IPS-NIHi11 (cell line): Measurements from ENCODE around the gene COX7A1.
A peak's percentile ranks its signal among the peaks of the same experiment; 100 is the strongest.
"Not testable (repeated sequence)": the region's sequence is repeated elsewhere in the genome, so short reads cannot be mapped to it uniquely, and the experiment has no call there.

Experiments used
- DNase-seq: peaks from one replicate; pipeline ENCODE4 v3.0.0; 2012; ENCODE audit warnings: mixed read lengths, low spot score

The COX7A1 gene

GRCh38 chr19:36141039-36141927 lies 11.0 kb downstream of the COX7A1 start:
- DNase-seq = peak; percentile 92

- DNase-seq = peak; percentile 77
These were observed 11.8 kb downstream of the COX7A1 start for GRCh38 chr19:36140304-36141038.

GRCh38 chr19:36139473-36140303 lies 12.6 kb downstream of the COX7A1 start, which contains the start of gene CAPNS1:
TSS of gene CAPNS1 (plus strand) at chr19:36140066. CDS start at chr19:36141012, 946 bp downstream.
- DNase-seq = peak; percentile 94

GRCh38 chr19:36139120-36139472 lies 13.2 kb downstream of the COX7A1 start:
- DNase-seq = no peak

GRCh38 chr19:36136964-36137686 lies 15.1 kb downstream of the COX7A1 start:
- DNase-seq = peak; percentile 29

GRCh38 chr19:36134867-36135266 lies 17.4 kb downstream of the COX7A1 start:
- DNase-seq = not testable (repeated sequence)

DNA sequence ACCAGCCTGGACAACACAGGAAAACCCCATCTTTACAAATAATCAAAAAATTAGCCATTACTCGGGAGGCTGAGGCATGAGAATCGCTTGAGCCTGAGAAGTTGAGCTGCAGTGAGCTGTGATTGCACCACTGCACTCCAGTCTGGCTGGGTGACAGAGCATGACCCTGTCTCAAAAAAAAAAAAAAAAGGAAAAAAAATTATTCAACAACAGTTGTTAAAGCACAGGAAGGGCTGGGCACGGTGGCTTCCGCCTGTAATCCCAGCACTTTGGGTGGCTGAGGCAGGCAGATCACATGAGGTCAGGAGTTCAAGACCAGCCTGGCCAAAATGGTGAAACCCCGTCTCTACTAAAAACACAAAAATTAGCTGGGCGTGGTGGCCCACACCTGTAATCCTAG lies 21.0 kb downstream of the COX7A1 start:
- DNase-seq = not testable (repeated sequence)

- DNase-seq = no peak
These were observed 23.9 kb downstream of the COX7A1 start for GRCh38 chr19:36128392-36128736.

GRCh38 chr19:36125557-36125956 lies 26.7 kb downstream of the COX7A1 start:
- DNase-seq = no peak

DNA sequence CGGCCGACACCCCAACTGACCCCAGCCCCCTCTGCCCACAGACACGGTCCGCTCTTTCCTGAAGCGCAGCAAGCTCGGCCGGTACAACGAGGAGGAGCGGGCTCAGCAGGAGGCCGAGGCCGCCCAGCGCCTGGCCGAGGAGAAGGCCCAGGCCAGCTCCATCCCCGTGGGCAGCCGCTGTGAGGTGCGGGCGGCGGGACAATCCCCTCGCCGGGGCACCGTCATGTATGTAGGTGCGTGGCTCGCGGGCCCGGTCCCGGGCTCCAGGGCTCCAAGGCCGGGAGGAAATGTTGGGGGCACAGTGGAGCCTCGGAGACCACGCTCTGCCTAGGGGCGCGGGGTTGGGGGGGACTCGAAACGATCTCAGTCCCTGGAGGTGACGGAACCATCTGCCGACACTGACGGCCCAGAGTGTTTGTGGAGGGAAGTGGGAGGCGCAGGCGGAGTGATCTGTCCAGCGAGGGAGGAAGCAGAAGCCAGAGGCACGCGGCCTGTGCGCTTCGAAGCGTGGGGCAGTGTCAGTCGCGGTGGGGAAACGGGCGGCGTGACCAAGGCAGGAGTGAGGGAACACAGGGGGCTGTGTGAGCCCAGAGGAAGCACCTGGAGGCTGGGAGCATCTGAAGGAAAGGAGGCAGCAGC lies 30.6 kb downstream of the COX7A1 start:
- no peak for DNase-seq

- no peak for DNase-seq
These were observed 31.3 kb downstream of the COX7A1 start for GRCh38 chr19:36120984-36121358.

DNA sequence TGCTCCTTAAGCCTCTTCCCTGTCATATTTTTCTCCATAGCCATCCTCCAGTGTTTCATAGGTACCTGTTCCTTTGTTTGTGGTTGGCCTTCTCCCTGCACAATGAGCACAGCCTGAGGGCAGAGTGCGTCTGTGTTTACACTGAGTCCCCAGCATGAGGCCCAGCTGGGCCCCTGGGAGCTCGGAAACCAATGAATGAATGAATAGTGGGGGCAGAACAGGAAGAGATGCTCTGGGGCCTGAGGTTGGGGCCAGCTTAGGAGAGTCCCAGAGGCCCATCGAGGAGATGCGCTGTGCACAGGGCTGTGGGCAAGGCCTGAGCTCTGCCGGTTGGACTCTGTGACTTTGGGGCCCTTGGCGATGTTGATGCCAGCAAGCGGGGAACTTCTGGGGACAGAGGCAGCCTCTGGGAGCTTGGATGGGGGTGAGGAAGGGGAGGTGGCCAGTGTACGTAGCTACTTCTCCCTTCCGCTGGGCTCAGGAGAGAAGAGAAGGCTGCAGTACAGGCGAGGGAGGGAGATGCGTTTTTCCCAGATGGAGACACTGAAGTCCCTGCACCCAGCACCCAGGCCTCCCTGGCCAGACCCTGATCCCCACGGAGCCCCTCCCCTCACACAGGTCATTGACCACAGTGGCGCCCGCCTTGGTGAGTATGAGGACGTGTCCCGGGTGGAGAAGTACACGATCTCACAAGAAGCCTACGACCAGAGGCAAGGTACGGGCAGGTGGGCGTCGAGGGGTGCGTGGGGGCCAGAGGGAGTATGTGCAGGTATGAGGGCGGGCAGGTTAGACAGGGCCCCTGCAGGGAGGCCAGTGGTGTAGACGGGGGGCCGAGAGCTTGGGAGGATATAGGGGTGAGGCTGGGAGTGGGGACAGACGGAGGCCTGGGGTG lies 31.9 kb downstream of the COX7A1 start:
- peak; percentile 6 for DNase-seq

DNA sequence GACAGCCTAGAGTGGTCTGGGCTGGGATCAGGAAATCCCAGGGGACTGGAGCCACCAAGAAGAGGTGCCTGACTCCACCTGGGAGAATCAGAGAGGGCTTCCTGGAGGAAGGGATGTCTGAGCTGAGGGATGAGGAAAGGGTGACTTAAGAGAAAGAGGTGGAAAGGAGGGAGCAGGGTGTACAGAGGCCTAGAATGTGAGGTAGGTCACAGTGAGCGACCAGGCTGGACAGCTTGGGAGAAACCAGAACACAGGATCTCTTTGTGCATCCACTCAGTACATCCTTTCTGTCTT lies 36.0 kb downstream of the COX7A1 start:
- DNase-seq = no peak

DNA sequence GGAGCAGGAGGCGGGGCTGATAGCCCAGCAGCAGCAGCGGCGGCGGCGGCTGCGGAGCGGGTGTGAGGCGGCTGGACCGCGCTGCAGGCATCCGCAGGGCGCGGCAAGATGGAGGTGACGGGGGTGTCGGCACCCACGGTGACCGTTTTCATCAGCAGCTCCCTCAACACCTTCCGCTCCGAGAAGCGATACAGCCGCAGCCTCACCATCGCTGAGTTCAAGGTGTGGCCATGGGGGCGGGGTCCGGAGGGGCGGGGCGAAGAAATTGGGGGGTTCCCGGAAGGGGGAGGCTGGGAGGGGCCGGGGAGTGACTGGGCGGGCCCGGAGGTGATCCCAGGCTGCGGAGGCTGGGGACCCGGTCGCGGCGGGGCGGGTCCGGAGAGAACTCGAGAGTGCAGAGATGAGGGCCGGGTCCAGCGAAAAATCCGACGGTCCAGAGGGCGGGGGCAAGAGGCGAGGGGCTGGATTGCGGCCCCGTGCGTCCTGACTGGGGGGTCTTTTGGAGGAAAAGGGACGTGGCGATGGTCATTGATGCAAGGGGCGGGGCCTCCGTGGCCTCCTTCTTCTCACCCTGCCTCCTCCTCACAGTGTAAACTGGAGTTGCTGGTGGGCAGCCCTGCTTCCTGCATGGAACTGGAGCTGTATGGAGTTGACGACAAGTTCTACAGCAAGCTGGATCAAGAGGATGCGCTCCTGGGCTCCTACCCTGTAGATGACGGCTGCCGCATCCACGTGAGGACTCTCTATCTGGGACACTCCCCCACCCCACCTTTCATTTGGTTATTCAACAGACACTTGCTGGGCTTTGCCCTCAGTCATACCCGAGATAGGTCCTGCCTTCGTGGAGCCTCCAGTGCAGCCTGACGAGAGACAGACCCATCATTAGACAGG lies 36.5 kb downstream of the COX7A1 start, which contains the start of gene TBCB:
TSS of gene TBCB (plus strand) at position 16 of the 891 bp plus-strand sequence. CDS start at position 109, 93 bp downstream.
- DNase-seq = peak; percentile 88

DNA sequence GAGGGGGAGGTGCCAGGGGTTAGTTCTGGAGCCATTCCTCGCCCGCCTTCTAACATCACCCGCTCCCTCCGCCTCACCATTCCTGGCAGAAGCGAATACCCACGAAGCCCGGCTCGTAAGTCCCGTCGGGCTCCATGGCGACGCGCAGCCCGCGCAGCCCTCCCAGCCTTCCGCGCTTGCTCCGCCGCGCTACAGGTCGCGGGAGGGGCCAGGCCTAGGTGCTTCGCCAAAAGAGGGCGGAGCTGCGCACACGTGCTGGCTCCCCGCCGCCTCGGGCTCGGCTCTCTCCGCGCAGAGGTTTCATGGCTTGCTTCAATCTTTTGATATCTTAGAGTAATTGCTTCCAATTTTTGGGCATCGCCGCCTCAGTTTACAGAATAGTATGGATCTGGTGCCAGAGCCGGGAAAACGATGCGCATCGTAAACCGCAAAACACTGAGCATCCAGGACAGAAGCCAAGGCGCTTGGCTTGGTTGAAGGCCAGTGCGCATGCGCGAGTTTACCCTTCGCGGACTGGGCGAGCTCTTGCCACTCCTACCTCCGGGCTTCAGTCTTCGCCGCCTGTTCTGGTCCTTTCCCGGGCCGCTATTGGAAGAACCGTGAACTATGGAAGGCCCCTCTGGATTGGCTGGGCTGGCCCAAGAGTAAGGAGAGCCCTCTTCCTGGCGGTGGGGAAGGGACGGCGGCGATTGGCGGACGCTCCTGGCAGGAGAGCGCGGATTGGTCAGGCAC lies 37.4 kb downstream of the COX7A1 start, which contains the start of gene POLR2I:
TSS of gene POLR2I (minus strand) at position 155 of the 732 bp plus-strand sequence. CDS start at position 136, 19 bp downstream.
- peak; percentile 96 for DNase-seq

GRCh38 chr19:36113894-36114720 lies 38.1 kb downstream of the COX7A1 start:
- no peak for DNase-seq

DNA sequence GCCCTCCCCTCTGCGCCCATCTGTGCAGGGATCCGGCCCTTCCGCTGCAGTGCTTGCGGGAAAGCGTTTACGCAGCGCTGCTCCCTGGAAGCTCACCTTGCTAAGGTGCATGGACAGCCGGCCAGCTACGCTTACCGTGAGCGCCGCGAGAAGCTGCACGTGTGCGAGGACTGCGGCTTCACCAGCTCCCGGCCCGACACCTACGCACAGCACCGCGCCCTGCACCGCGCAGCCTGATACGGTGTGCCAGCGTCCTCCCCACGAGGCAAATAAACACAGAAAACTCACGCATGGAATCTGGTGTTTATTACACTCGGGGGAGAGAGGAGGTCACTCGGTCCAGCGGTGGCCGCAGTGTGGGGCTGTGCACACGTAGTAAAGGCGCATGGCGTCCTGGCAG lies 38.8 kb downstream of the COX7A1 start:
- no peak for DNase-seq
